AG08395 (cell line): ENCODE results near the gene WIF1.

Experiments used
- DNase-seq: peaks from one replicate; pipeline ENCODE4 v3.0.0; 2012; ENCODE audit warnings: mixed read lengths, low spot score

The WIF1 gene, protein sequence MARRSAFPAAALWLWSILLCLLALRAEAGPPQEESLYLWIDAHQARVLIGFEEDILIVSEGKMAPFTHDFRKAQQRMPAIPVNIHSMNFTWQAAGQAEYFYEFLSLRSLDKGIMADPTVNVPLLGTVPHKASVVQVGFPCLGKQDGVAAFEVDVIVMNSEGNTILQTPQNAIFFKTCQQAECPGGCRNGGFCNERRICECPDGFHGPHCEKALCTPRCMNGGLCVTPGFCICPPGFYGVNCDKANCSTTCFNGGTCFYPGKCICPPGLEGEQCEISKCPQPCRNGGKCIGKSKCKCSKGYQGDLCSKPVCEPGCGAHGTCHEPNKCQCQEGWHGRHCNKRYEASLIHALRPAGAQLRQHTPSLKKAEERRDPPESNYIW

DNA sequence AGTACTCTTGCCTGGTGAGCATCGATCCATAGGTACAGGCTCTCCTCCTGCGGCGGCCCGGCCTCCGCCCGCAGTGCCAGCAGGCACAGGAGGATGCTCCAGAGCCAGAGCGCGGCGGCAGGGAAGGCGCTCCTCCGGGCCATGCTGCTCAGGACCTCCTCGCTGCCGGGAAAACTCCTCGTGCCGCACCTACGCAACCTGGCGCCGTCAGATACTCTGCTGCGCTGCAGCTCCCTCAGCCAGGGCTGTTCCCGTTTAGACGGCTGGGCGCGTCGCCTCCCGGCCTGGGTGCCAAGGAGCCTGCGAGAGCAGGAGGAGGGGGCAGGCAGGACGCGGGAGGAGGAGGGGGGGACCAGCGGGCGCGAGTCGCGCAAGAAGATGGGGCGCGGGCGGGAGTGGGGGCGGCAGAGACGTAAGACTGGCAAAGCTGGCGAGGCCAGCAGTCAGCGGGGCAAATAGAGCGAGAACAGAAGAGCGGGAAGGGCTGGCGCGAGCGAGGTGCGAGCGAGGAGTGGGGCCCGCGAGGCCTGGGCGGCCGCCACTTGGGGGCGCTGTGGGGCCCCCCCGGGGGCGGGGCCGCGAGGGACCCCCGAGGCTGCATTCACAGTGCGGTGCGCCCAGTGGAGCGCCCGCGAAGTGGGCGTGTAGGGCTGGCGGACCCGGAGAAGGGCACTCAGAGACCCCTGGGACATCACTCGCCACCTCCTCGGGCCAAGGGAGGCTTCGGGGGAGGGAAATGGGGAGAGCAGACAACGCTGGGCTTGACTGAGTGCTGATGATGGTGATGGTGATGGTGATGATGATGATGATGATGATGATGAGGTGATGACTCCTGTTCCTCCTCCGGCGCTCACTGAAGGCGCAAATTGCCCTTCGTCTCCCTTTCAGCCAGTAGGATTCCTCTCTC, at the start of gene WIF1:
WIF1 (minus strand) TSS at position 257 of the 907 bp plus-strand sequence; CDS start at position 143, 114 bp downstream.
- no peak for DNase-seq

DNA sequence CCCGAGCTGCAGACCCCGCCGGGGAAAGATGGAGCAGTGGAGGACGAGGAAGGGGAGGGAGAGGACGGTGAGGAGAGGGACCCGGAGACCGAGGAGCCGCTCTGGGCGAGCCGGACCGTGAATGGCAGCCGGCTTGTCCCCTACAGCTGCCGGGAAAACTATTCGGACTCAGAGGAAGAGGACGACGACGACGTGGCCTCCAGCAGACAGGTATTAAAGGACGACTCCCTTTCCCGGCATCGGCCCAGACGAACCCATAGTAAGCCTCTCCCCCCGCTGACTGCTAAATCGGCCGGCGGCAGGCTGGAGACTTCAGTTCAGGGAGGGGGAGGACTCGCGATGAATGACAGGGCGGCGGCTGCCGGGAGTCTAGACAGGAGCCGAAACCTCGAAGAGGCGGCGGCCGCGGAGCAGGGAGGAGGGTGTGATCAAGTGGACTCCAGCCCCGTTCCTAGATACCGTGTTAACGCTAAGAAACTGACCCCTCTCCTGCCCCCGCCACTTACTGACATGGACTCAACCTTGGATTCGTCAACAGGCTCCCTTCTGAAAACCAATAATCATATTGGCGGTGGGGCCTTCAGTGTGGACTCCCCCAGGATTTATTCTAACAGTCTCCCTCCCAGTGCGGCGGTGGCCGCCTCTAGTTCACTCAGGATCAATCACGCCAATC, 49.2 kb upstream of the WIF1 start:
- peak; percentile 55 for DNase-seq

DNA sequence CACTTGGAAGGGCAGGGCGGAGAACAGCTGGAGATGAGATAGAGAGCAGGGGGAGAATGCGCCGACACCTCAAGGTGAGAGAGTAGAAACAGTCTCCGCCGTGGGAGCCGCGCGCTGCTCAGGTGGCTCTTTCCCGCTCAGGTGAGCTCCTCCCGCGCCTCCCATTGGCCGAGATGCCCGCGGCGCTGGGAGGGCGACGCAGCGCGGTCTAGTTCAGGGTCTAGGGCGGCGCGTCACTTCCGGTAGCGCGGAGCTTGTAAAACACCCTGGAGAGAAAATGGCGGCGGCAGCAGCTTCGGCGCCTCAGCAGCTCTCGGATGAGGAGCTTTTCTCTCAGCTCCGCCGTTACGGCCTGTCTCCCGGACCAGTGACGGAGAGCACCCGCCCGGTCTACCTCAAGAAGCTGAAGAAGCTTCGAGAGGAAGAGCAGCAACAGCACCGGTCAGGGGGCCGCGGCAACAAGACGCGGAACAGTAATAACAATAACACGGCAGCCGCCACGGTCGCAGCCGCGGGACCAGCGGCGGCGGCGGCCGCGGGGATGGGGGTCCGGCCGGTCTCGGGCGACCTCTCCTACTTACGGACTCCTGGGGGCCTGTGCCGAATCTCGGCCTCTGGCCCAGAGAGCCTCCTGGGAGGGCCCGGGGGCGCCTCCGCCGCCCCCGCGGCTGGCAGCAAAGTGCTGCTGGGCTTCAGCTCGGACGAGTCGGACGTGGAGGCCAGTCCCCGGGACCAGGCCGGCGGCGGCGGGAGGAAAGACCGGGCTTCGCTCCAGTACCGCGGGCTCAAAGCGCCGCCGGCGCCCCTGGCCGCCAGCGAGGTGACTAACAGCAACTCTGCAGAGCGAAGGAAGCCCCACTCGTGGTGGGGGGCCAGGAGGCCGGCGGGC, 48.5 kb upstream of the WIF1 start, which contains the start of gene LEMD3:
LEMD3 (plus strand) TSS at position 264 of the 889 bp plus-strand sequence; CDS start at position 278, 14 bp downstream.
- peak; percentile 95 for DNase-seq

DNA sequence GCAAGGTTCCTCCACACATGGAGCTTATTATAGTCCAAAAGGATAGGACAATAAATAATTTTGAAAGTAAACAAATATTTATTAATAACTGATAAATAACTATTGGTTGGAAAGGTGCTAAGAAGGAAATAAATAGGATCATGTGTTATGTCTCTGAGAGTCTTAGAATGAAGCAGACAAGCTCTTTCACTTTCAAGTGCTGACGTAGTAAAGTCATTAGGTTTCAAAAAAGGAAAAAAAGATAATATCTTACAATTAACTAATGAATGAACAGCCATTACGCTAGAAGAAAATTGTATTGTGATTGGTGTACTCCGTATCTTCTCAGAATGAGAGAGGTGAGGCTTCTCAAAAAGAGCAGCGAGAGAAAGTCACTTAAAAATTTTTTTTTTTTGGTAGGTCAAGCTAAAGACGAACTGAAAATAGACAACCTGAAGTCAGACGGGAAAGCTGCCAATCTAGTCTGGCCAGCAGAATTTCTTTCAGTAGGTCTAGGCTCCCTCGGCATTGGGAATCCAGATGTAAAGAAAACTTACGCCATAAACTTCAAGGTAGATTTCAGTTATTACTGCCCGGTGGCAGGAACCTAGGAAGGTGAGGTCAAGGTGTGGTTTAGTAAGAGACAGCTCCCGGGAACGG, 47.7 kb upstream of the WIF1 start:
- DNase-seq: no peak

DNA sequence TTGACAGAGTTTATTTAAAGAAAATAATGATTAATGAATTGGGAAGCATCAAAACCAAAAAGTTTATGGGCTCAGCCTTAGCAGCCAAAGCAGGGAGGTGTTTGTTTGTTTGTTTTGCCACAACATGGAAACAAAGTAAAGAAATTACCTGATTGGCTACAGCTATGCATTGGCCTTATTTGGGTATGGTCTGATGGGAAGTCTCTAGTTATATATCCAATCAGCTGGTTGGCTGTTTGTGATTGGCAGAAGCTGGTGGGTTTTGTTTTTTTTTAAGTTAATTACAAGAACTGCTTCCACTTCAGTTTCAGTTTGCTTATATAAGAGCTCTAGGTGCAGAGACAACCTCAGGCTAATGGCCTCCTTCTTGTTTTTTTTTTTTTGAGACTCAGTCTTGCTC, 43.7 kb upstream of the WIF1 start:
- DNase-seq: no peak

DNA sequence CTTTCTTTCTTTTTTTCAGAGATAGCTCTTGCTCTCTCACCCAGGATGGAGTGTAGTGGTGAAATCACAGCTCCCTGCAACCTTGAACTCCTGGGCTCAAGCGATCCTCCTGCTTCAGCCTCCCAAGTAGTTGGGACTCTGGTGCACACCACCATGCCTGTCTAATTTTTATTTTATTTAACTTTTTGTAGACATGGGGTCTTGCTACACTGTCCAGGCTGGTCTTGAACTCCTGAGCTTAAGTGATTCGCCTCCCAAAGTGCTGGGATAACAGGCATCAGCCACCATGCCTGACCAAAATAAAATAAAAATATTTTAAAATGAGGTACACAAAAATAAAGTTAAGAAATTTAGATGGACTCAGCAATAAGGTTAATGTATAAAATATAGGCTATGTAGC, 43.1 kb upstream of the WIF1 start:
- DNase-seq: no peak

DNA sequence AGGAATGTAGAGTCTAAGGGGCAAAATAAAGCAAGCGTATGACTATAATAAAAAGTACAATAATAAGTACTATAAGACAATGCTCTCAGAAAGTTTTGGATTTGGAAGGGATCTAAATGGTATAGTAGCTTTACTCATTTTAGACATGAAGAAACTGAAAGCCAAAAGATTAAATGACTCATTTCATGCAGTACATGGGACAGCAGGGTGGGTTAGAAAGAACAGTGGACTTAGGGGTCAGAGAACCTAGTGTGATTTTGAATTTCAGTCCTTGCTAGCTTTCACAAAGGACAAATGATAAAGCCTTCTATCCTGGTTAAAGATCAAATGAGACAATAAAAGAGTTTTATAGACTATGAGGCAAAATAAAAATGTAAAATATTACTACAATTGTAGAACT, 41.5 kb upstream of the WIF1 start:
- no peak for DNase-seq

DNA sequence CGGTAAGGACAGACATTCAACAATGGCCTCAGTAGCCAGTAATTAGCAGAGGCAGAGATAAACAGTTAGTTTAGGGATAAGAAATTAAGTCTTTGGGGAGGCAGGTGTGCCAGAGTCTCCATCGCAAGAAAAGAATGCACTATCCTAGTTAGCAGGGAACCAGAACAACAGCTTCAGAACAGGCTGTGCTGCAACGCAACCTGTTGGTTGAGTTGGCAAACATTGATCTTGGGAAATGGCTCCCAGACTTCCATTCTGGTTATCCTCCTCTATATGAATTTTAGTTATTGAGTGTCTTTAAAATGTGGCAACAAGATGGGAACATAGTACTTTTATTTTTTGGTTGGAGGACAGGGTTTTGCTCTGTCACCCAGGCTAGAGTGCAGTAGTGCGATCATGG, 36.0 kb upstream of the WIF1 start:
- DNase-seq: no peak

DNA sequence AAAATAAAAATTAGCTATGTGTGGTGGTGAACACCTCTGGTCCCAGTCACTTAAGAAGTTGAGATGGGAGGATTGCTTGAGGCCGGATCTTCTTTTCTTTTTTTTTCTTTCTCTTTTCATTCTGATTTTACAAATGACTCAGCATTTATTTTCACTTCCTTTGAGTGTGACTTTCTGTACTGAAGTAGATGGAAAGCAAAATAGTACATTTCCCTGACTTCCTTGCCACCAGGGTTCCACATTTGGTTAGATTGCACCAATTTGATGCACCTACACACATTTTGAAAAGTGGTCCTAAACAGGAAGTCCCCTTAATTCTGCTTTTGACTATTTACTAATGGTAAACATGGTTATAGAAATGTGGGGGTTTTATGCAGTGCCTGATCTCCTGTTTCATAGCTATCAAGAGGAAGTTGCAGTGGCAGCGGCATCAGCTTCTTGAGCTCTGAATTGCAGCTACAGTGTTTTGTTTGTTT, 35.3 kb upstream of the WIF1 start:
- DNase-seq: no peak

DNA sequence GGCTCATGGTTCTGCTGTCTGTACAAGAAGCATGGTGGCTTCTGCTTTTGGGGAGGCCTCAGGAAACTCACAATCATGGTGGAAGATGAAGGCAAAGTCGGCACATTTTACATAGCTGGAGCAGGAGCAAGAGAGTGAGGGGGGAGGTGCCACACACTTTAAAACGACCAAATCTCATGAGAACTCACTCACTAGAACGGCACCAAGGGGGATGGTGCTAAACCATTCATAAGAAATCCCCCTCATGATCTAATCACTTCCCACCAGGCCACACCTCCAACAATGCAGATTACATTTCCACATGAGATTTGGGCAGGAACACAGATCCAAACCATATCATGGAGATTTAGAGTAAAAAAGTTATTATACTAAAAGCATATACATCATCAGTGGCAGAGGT, 34.7 kb upstream of the WIF1 start:
- no peak for DNase-seq

DNA sequence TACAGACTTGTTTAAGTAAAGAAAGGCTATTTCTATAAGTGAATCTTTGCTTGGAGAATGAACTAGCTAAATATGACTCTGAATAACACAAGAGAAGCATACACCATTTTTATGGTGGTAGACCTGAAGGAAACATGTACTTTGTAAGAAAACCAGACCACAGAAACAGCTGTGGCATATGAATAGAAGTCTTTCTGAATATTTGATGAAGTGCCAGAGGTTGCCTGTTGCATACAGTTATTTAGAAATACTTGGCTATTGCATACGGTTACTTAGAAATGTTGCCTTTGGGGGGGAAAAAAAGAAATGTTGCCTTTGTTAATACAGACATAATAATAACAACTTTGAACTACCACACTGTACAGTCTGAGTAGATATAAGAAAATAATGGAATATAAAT, 31.5 kb upstream of the WIF1 start:
- no peak for DNase-seq

DNA sequence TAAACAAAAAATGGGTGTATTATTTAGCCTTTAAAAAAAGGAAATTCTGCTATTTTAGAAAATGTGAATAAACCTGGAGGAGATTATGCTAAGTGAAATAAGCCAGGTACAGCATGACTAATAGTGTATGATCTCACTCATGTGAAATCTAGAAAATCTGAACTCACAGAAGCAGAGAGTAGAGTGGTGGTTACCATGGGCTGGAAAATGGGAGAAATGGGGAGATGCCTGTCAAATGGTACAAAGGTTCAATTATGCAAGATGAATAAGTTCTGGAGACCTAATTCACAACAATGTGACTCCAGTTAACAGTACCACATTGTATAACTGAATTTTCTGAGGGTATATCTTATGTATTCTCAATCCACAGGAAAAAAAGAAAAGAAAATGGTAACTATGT, 30.9 kb upstream of the WIF1 start:
- DNase-seq: no peak

DNA sequence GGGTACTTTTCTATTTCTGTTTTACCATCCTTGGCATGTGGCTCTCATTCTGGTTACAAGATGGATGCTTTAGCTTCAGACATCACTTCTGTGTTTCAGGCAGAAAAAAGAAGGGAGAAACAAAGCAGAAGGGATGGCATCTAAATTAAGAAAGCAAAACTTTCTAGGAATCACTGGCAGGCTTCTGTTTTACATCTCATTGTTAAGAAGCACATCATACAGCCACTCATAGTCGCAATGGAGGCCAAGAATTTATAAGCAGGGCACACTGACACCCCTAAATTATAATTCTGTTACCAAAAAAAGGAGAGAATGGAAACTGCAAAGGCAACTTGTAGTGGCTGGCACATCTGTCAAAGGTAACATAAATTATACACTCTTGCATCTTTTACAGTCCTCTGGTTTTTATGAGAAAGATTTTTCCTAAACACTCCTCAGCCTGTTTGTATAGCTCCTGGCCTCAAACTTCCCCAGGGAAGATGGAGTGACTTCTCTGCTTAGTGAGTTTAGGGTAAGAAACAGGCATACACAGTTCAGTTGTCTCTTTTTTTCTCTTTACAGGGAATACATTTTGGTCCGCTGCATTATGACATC, 26.3 kb upstream of the WIF1 start:
- DNase-seq: no peak

DNA sequence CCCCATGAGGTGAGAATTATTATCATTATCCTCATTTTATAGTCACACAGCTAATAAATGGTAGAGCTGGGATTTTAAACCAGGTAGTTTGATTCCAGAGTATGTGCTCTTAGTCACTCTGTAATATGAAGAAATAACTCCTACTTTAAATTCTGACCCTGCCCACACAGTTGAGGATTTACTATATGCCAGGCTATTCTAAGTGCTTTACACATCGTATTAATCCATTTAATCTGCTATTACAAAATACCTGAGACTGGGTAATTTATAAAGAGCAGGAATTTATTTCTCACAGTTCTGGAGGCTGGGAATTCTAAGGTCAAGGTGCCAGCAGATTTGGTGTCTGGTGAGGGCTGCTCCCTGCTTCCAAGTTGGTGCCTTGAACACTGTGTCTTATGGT, 19.6 kb upstream of the WIF1 start:
- no peak for DNase-seq

DNA sequence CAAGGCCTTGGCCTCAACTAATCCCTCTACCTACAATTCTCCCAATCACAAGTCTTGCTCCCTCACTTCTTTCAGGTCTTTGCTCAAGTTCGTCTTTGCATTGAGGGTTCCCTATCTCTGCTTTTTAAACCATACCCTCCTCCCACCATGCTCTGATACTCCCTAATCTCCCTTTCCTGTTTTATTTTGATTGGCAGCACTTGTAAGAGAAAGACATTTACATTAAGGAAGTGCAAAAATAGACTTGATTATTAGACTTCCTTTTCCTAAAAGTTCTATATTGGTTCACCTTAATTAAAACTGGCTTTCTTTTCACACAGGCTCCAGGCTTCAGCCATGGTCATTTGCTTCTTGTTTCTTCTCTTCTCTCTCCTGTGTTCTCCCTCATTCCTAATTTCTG, 18.3 kb upstream of the WIF1 start:
- no peak for DNase-seq

DNA sequence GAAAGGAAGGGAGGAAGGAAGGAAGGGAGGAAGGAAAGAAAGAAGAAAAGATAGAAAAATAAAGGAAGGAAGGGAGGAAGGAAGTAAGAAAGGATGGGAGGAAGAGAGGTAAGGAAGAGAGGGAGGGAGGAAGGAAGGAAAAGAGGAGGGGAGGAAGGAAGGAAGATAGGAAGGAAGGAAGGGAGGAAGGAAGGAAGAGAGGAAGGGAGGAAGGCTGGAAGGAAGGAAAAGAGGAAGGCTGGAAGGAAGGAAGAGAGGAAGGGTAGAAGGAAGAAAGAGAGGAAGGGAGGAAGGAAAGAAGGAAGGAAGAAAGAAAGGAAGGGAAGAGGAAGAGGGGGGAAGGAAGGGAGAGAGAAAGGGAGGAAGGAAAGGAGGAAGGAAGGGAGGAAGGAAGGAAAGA, 12.8 kb upstream of the WIF1 start:
- DNase-seq: no peak

DNA sequence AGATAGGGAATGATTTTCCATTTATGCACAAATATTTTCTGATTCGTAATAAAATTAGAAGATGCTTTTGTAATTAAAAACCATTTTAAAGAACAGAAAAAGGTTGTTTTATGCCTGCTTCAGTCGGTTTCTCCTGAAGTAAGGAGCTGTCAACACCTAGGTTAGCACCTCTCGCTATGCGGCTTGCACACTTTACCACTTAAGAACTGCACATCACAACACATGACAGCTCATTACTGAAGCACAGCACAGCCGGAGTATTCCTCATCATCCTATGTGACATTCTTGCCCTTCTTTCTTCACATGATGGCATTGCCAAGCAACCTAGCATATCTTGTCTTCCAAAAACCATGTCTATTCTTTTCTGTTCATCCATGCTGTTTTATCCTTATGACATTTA, 5.4 kb upstream of the WIF1 start:
- DNase-seq: no peak

DNA sequence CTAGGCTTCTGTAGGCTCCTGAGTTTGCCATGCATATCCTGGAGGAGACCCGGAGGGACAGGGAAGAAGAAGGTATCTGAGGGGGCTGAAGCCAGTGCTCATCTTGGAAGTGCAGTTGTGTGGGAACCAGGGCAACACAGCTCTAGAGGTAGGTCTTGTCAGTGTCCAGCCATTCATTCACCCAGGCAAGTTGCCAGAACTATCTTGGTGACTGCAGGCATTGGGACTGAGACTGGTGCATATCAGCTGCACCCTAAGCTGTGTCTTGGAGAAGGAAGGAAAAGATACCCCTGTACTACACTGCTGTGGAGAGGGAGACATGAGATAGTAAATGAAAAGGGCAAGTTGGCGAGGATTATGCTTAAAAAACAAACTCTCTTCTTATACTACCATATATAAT, 4.9 kb upstream of the WIF1 start:
- no peak for DNase-seq

DNA sequence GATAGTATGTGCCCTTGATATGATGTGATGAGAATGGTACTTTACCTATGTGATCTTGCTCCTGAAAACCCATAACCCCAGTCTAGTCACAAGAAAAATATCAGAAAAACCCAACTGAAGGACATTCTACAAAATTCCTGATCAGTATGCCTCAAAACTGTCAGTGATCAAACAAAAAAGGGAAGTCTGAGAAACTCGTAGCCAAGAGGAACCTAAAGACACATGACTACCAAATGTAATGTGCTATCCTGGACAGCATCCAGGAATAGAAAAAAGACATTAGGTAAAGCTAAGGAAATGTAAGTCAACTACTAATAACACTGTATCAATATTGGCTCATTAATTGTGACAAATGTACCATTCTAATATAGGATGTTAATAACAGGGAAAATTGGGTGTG, 4.1 kb upstream of the WIF1 start:
- no peak for DNase-seq

DNA sequence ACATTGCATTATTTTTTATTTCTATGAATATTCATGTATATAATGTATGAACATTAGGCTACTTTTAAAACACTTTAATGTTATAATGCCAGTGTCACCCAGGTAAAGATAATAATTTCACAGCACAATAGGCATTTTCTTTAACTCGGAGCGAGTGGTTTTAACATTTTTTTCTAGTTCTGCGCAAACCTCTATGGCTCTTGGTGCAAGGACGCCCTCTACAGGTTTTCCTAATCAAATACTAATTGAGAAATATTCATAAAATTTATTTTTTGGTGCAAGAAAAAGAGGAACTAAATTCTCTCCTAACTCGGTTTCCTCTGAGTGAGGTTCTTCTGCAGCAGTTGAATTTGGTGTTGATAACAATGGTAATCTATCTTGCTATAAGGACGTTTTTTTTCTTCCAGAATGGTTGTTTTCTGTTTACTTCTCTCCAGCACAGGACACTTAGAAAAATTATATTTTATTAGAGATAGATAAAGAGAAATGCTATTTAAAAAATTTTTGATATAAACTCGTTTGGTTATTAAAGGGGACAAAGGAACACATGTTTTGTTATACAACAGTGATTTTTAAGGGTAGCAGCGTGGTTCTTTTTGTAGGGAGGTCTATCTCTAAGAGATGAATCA, 2.4 kb upstream of the WIF1 start:
- DNase-seq: peak; percentile 9
